HCT116 (cell line): ENCODE data around the gene UNC5C. TPM values are rescaled to one million over a fixed set of nuclear protein-coding genes. Genes with fewer than 3 reads are reported as not detected.

Experiments used
- ATAC-seq: fragments of 200-7000 bp; cut with Tn5 transposase; 2 replicates; pipeline ENCODE4 v1.9.1; 2020; ENCODE audit warnings: mild to moderate bottlenecking, moderate library complexity
- BruUV-seq: library from RNA; stranded (reverse); fragments of 400-500 nt; replicated peaks from 2 replicates; lab custom pipeline; 2021; lab: Mats Ljungman, UMichigan
- CTCF ChIA-PET: fragments of 300-600 bp; sonication (Branson Sonifier 250); formaldehyde crosslinking; loops from one replicate; lab custom pipeline; 2021; ENCODE audit warnings: antibody characterized with exemption; lab: Charles Lee
- POLR2A ChIA-PET: fragments of 300-600, 350-600 bp; sonication (Branson Sonifier 250); formaldehyde crosslinking; loops from one replicate; lab custom pipeline; 2021; ENCODE audit warnings: antibody characterized with exemption; lab: Charles Lee
- RAD21 ChIA-PET, 2 experiments: fragments of 300-600 bp; sonication (Branson Sonifier 250); formaldehyde crosslinking; loops; one replicate each; lab custom pipeline; 2023; ENCODE audit warnings: low total read pairs in 2 of 2; ENCODE audit not compliant: uncharacterized antibody in 2 of 2, unreplicated experiment in 2 of 2, low non-redundant PET in 1 of 2; lab: Charles Lee
- DNase-seq: peaks from one replicate; pipeline ENCODE4 v3.0.0-alpha.2; 2010; ENCODE audit warnings: low read depth, low spot score
- H2AFZ ChIP-seq: fragments of 200-600 bp; shearing (Covaris generic), sonication (generic); 2 replicates; pipeline ENCODE4 v1.6.1; 2017; ENCODE audit warnings: low read depth, mixed run types, mixed read lengths, antibody characterized with exemption, low read length; ENCODE audit not compliant: poor library complexity, severe bottlenecking
- H3K27ac ChIP-seq: 2 replicates; pipeline ENCODE4 v1.5.1; 2012; ENCODE audit warnings: low read depth, low read length
- H3K27me3 ChIP-seq: fragments of 200-600 bp; sonication (generic); 2 replicates; pipeline ENCODE4 v1.6.1; 2016; ENCODE audit warnings: mixed run types, low read length, mixed read lengths; ENCODE audit not compliant: insufficient read depth
- H3K36me3 ChIP-seq, 2 experiments: fragments of 200-500 bp in 1 of 2; fragments of 200-600 bp in 1 of 2; sonication (Bioruptor generic) in 1 of 2; sonication (generic) in 1 of 2; 2 replicates each; pipeline versions ENCODE4 v1.5.1 to v1.6.1; 2014 to 2016; ENCODE audit warnings: low read length in 2 of 2, inconsistent platforms in 1 of 2, mixed read lengths in 1 of 2, mixed run types in 1 of 2; ENCODE audit not compliant: insufficient read depth in 2 of 2, control insufficient read depth in 1 of 2
- H3K4me1 ChIP-seq, 2 experiments: fragments of 200-600 bp in 1 of 2; sonication (generic) in 1 of 2; 2 replicates each; pipeline versions ENCODE4 v1.5.1 to v1.6.1; 2012 to 2017; ENCODE audit warnings: low read length in 2 of 2, inconsistent platforms in 1 of 2, mild to moderate bottlenecking in 1 of 2, mixed read lengths in 1 of 2, mixed run types in 1 of 2, moderate library complexity in 1 of 2; ENCODE audit not compliant: insufficient read depth in 2 of 2, control insufficient read depth in 1 of 2
- H3K4me2 ChIP-seq: fragments of 200-600 bp; sonication (generic); 2 replicates; pipeline ENCODE4 v1.6.1; 2017; ENCODE audit warnings: mixed run types, low read length, mixed read lengths
- H3K4me3 ChIP-seq, 2 experiments: fragments of 200-600 bp in 1 of 2; sonication (generic) in 1 of 2; replicated peaks in 1 of 2; 2 replicates each; pipeline ENCODE4 v1.5.1; 2011 to 2016; ENCODE audit warnings: low read length in 2 of 2, control low read depth in 1 of 2, low read depth in 1 of 2, mild to moderate bottlenecking in 1 of 2, mixed read lengths in 1 of 2, mixed run types in 1 of 2
- H3K79me2 ChIP-seq: fragments of 200-600 bp; sonication (generic); 2 replicates; pipeline ENCODE4 v1.6.1; 2017; ENCODE audit warnings: mild to moderate bottlenecking, mixed run types, low read length, moderate library complexity, mixed read lengths; ENCODE audit not compliant: insufficient read depth
- H3K9ac ChIP-seq: fragments of 200-600 bp; sonication (generic); 2 replicates; pipeline ENCODE4 v1.6.1; 2016; ENCODE audit warnings: low read length, mixed read lengths
- H3K9me2 ChIP-seq: fragments of 200-600 bp; sonication (generic), shearing (Covaris generic); 2 replicates; pipeline ENCODE4 v1.6.1; 2017; ENCODE audit warnings: mixed run types, mild to moderate bottlenecking, moderate library complexity; ENCODE audit not compliant: insufficient read depth
- H3K9me3 ChIP-seq, 2 experiments: fragments of 200-500 bp in 1 of 2; fragments of 200-600 bp in 1 of 2; sonication (Bioruptor generic) in 1 of 2; sonication (generic) in 1 of 2; 2 replicates each; pipeline ENCODE4 v1.6.1; 2014 to 2017; ENCODE audit warnings: low read length in 2 of 2, mixed read lengths in 2 of 2, inconsistent platforms in 1 of 2, low read depth in 1 of 2, mild to moderate bottlenecking in 1 of 2, mixed run types in 1 of 2, moderate library complexity in 1 of 2; ENCODE audit not compliant: control insufficient read depth in 1 of 2, insufficient read depth in 1 of 2
- H4K20me1 ChIP-seq: fragments of 200-600 bp; sonication (generic), shearing (Covaris generic); 2 replicates; pipeline ENCODE4 v1.6.1; 2017; ENCODE audit warnings: mixed run types, mild to moderate bottlenecking, moderate library complexity; ENCODE audit not compliant: insufficient read depth
- REST ChIP-seq: IDR thresholded peaks from 2 replicates; pipeline ENCODE4 v1.6.1; 2012; ENCODE audit warnings: low read depth
- SIN3A ChIP-seq: IDR thresholded peaks from 2 replicates; pipeline ENCODE4 v1.6.1; 2012; ENCODE audit warnings: low read depth
- YY1 ChIP-seq: IDR thresholded peaks from 2 replicates; pipeline ENCODE4 v1.6.1; 2011; ENCODE audit warnings: low read length, low read depth, moderate library complexity, mild to moderate bottlenecking; ENCODE audit not compliant: insufficient replicate concordance; ENCODE audit errors: extremely low read depth
- ZFX ChIP-seq: fragments of 450-650 bp; IDR thresholded peaks from 2 replicates; pipeline ENCODE4 v1.6.1; 2017
- ZNF274 ChIP-seq: fragments of 200-500 bp; sonication (Bioruptor generic); IDR thresholded peaks from 2 replicates; pipeline ENCODE4 v1.6.1; 2014; ENCODE audit warnings: mild to moderate bottlenecking, low read depth, low read length, inconsistent platforms
- intact Hi-C: fragments of 100-400 bp; cut with micrococcal nuclease; formaldehyde crosslinking; loops from 2 replicates; pipeline ENCODE4 v1.10.0; 2022
- total RNA-seq: library from RNA; stranded (reverse); gene quantifications from one replicate; pipeline ENCODE4 v1.2.1, GENCODE V29; 2021; ENCODE audit not compliant: unreplicated experiment
- TF ChIP-seq, protein P1 (sequence below), 3 experiments: fragments of 200-600 bp in 1 of 3; sonication (generic) in 1 of 3; IDR thresholded peaks in 2 of 3; conservative IDR thresholded peaks in 1 of 3; 2 replicates each; pipeline ENCODE4 v1.5.1; 2012 to 2017; ENCODE audit warnings: low read depth in 2 of 3, low read length in 2 of 3, antibody characterized with exemption in 1 of 3, borderline replicate concordance in 1 of 3, control low read depth in 1 of 3, mild to moderate bottlenecking in 1 of 3, mixed read lengths in 1 of 3, mixed run types in 1 of 3, moderate library complexity in 1 of 3; ENCODE audit not compliant: insufficient read depth in 1 of 3

The UNC5C gene
- total RNA-seq, 1 experiment from 2014 or later, result not detected

DNA sequence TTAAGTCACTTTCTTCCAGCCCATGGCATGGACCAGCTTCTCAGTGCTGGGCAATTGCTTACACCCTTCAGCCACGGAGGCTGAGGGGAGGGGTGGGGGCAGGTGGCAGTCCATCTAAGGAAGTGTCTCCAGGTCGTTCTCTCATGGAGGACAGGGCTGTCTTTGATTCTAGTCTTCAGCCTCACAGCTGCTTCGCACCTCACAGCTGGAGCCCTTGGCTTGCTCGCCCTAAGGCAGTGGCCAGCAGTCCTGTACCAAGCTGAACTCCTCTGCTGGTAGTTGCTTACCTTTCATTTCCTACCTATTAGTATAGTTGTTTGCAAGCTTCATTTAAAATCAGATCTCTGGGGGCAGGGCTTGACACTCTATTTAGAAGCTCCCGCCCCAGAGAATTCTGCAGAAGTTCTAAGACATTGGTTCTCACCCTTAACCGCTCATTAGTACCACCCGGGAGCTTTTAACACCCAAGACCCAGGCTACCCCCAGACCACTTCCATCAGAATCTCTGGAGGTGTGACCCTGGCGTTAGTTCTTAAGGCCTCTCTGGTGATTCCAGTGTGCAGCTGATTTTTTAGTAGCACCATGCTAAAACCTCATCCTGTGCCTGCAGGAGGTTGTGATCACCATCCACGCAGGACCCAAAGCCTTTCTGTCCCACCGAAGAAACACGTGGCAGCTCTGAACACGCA lies 386.8 kb downstream of the UNC5C start:
- no peaks in the 10 kb centered on the region for H3K9me3 ChIP-seq
- ATAC-seq, result no peak
- H2AFZ ChIP-seq, result no peak overlapping the region
- TF ChIP-seq YY1 (no peak), SIN3A (no peak), REST (no peak), ZFX (no peak), ZNF274 (no peak)
- TF ChIP-seq, protein P1, sequence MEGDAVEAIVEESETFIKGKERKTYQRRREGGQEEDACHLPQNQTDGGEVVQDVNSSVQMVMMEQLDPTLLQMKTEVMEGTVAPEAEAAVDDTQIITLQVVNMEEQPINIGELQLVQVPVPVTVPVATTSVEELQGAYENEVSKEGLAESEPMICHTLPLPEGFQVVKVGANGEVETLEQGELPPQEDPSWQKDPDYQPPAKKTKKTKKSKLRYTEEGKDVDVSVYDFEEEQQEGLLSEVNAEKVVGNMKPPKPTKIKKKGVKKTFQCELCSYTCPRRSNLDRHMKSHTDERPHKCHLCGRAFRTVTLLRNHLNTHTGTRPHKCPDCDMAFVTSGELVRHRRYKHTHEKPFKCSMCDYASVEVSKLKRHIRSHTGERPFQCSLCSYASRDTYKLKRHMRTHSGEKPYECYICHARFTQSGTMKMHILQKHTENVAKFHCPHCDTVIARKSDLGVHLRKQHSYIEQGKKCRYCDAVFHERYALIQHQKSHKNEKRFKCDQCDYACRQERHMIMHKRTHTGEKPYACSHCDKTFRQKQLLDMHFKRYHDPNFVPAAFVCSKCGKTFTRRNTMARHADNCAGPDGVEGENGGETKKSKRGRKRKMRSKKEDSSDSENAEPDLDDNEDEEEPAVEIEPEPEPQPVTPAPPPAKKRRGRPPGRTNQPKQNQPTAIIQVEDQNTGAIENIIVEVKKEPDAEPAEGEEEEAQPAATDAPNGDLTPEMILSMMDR (IDR thresholded peaks at IDR 0.05 in 2 of 3, conservative IDR thresholded peaks at IDR 0.05 in 1 of 3; ENCODE audit: borderline replicate concordance in 1 of 3, insufficient read depth in 1 of 3, low read depth in 2 of 3, low read length in 2 of 3), result no peak
- H3K4me2 ChIP-seq, result no peak overlapping the region
- ChIA-PET RAD21 (no interaction called here), CTCF (no interaction called here), POLR2A (no interaction called here)
- no peaks in the 10 kb centered on the region for H3K27me3 ChIP-seq
- H3K9me2 ChIP-seq, result no peaks in the 10 kb centered on the region
- no peak for DNase-seq
- H3K4me1 ChIP-seq, result no peaks in the 10 kb centered on the region
- no peaks in the 10 kb centered on the region for H3K79me2 ChIP-seq
- H4K20me1 ChIP-seq, result no peaks in the 10 kb centered on the region
- no peak overlapping the region for H3K27ac ChIP-seq
- no peak overlapping the region for H3K9ac ChIP-seq
- intact Hi-C loops, result loop anchor here (10.0 kb wide), 2 partner anchors 353 to 883 kb away; no protein-coding TSS in a partner anchor
- H3K4me3 ChIP-seq, result no peak overlapping the region
- no peaks in the 10 kb centered on the region for H3K36me3 ChIP-seq
- BruUV-seq, result no TSS peak
